A549 treated with CpdA at 1 μM for 4 hours (cell line): ENCODE data around the gene CTSG. TPM values are rescaled to one million over a fixed set of nuclear protein-coding genes. Genes with fewer than 3 reads are reported as not detected.

Experiments
- total RNA-seq: library from RNA; stranded (reverse); fragments of 200-300 nt; extraction: Qiagen RNA extraction; gene quantifications from 5 replicates; pipeline ENCODE4 v1.2.3, GENCODE V29; 2022; ENCODE audit warnings: low read depth

CTSG gene
- total RNA-seq = not detected in 5 replicates

GRCh38 chr14:24576182-24576581 is at the start of gene CTSG:
CTSG (minus strand) TSS chr14:24576250; CDS start chr14:24576223, 27 bp downstream.

GRCh38 chr14:24609655-24610344 is 33.8 kb upstream of the CTSG start, which contains the start of gene GZMH:
GZMH (minus strand) TSS chr14:24609685; CDS start chr14:24609613, 72 bp downstream.

Other genes with a start within 250 kb of the CTSG start
- not detected in 5 replicates for gene ADCY4, start 241.2 kb downstream of the CTSG start, total RNA-seq
- not detected in 5 replicates for gene RIPK3, start 236.3 kb downstream of the CTSG start, total RNA-seq
- 0.07 to 0.40 TPM (median 0.22 TPM) in 5 replicates for gene NFATC4, start 208.1 kb downstream of the CTSG start, total RNA-seq
- gene NYNRIN, start 177.2 kb downstream of the CTSG start, total RNA-seq = 0.13 to 0.48 TPM (median 0.16 TPM) in 5 replicates
- 1.3 to 1.6 TPM (median 1.5 TPM) in 5 replicates for gene CBLN3, start 146.6 kb downstream of the CTSG start, total RNA-seq
- 25.0 to 31.2 TPM (median 29.2 TPM) in 5 replicates for gene KHNYN, start 146.3 kb downstream of the CTSG start, total RNA-seq
- 33.4 to 54.6 TPM (median 51.3 TPM) in 5 replicates for gene SDR39U1, start 133.5 kb downstream of the CTSG start, total RNA-seq
- not detected in 5 replicates for gene CMA1, start 68.0 kb downstream of the CTSG start, total RNA-seq
- not detected in 5 replicates for gene GZMH, start 33.4 kb upstream of the CTSG start, total RNA-seq
- gene GZMB, start 57.9 kb upstream of the CTSG start, total RNA-seq = not detected in 5 replicates